OCI-LY7 (cell line): ENCODE measurements around the gene PPP2R5C.
A peak's percentile ranks its signal among the peaks of the same experiment; 100 is the strongest.

ENCODE experiments used
- CTCF ChIP-seq: fragments of 200-600 bp; sonication (generic); conservative IDR thresholded peaks from 2 replicates; pipeline ENCODE4 v1.5.1; 2014; ENCODE audit warnings: mild to moderate bottlenecking, antibody characterized with exemption, low read length, moderate library complexity, mixed read lengths
- EZH2phosphoT487 ChIP-seq: fragments of 200-600 bp; sonication (generic); IDR thresholded peaks from 2 replicates; pipeline ENCODE4 v1.6.1; 2018; ENCODE audit warnings: low read depth, borderline replicate concordance, mild to moderate bottlenecking, mixed run types, antibody characterized with exemption, low read length, moderate library complexity, mixed read lengths

GRCh38 chr14:101875727-101876554 lies 114.4 kb downstream of the PPP2R5C start:
- TF ChIP-seq CTCF (0 out of 2 replicates have a peak, but pooled peaks have one; percentile 8), EZH2phosphoT487 (no peak)
